ENCODE data around the gene ULBP1. TPM values are rescaled to one million over a fixed set of nuclear protein-coding genes. Genes with fewer than 3 reads are reported as not detected.
A peak's percentile ranks its signal among the peaks of the same experiment; 100 is the strongest.
"Not testable (repeated sequence)": the region's sequence is repeated elsewhere in the genome, so short reads cannot be mapped to it uniquely, and the experiment has no call there.

Gene ULBP1
- total and polyA plus RNA-seq, 2 donors from 2014 or later = 0.47 to 0.72 TPM

DNA sequence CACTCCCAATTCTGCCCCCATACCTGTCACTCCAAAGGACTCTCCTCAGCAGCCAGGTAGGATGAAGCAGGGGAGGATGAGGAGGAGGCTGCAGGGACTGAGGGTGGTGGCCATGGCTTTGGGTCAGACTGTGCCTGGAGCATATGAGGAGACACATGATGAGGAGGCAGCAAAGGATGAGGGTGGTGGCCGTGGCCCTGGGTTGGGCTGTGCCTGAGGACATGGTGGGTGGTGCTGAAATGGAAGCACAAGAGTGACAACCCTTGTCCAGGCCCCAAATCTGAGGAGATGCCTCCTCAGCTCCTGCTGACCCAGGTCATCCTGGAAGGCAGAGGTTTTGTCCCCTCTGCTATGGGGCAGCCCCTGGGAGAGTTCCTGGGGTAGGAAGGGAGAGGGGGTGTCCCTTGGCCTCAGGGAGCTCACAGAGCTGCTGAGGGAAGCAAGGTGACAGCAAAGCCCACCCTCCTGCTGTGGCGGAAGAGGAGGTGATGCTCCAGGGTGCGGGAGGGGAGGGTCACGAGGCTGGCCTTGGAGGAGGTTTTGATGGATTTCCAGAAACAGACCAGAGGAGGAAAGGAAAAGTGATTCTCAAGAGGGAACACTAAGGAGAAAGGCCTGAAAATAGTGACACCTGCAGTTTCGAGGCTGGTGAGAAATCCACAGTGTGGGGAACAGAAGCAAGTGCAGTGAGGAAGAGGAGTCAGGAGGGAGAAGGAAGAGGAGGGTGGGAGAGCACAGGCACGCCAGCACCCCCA, 45.4 kb upstream of the ULBP1 start:
- FAIRE-seq = no peak
- no peak overlapping the region for H3K27ac ChIP-seq (ENCODE audit: low read depth in 2 of 2, low read length in 2 of 2)
- H3K4me3 ChIP-seq (ENCODE audit: low read length in 3 of 3) = no peak overlapping the region
- peak in 1 of 5 donors; percentile 18 for DNase-seq
- H3K9ac ChIP-seq (ENCODE audit: low read length in 3 of 3) = no peak overlapping the region
- no peaks in the 10 kb centered on the region for H3K27me3 ChIP-seq (ENCODE audit: control insufficient read depth, insufficient read depth, low read length)
- H3K4me1 ChIP-seq (ENCODE audit: control insufficient read depth in 2 of 3, insufficient read depth in 2 of 3, low read depth in 1 of 3, low read length in 3 of 3) = no peaks in the 10 kb centered on the region
- no peaks in the 10 kb centered on the region for H3K36me3 ChIP-seq (ENCODE audit: control insufficient read depth in 2 of 3, insufficient read depth in 3 of 3, low read length in 3 of 3)
- TF ChIP-seq, protein P1, sequence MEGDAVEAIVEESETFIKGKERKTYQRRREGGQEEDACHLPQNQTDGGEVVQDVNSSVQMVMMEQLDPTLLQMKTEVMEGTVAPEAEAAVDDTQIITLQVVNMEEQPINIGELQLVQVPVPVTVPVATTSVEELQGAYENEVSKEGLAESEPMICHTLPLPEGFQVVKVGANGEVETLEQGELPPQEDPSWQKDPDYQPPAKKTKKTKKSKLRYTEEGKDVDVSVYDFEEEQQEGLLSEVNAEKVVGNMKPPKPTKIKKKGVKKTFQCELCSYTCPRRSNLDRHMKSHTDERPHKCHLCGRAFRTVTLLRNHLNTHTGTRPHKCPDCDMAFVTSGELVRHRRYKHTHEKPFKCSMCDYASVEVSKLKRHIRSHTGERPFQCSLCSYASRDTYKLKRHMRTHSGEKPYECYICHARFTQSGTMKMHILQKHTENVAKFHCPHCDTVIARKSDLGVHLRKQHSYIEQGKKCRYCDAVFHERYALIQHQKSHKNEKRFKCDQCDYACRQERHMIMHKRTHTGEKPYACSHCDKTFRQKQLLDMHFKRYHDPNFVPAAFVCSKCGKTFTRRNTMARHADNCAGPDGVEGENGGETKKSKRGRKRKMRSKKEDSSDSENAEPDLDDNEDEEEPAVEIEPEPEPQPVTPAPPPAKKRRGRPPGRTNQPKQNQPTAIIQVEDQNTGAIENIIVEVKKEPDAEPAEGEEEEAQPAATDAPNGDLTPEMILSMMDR (IDR thresholded peaks at IDR 0.05; ENCODE audit: borderline replicate concordance, extremely low read depth, insufficient read depth) = no peak
- intact Hi-C loops (cut with DNase I) = no loop called here
- H3K9me3 ChIP-seq (ENCODE audit: control insufficient read depth in 2 of 3, insufficient read depth in 1 of 3, low read length in 3 of 3) = no peaks in the 10 kb centered on the region

DNA sequence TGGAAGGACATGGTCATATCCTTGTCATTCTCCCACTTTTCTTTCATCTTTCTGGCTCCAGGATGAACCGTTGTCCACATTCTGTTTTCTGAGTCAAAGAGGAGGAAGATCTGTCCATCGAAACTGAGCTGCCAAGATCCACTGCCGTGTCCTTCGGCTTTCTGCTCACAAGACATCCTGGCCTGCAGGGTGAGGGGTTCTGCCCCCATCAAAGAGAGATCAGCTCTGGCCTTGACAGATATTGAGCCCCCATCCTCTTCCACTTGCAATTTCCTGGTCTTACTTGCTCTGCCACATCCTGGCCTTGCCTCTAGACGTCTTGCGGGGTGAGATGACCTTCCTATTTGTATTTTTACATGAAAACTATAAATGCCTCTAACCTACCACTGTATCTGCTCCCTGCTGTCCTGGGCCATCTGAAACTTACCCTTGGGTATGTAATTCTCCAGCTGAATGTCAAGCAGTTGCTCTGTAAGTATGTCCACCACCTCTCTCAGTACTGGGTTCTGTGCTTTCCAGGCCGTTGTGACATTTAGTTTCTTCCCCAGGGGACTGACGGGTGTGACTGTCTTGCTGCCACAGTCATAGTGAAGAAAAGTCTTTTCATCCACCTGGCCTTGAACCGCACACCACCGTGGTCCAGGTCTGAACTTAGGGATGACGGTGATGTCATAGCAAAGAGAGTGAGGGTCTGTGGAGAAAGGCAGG, 44.5 kb upstream of the ULBP1 start:
- FAIRE-seq; H3K36me3 ChIP-seq (ENCODE audit: control insufficient read depth in 2 of 3, insufficient read depth in 3 of 3, low read length in 3 of 3); H3K4me3 ChIP-seq (ENCODE audit: low read length in 3 of 3); H3K27ac ChIP-seq (ENCODE audit: low read depth in 2 of 2, low read length in 2 of 2); H3K4me1 ChIP-seq (ENCODE audit: control insufficient read depth in 2 of 3, insufficient read depth in 2 of 3, low read depth in 1 of 3, low read length in 3 of 3); H3K27me3 ChIP-seq (ENCODE audit: control insufficient read depth, insufficient read depth, low read length); H3K9ac ChIP-seq (ENCODE audit: low read length in 3 of 3); intact Hi-C loops (cut with DNase I); H3K9me3 ChIP-seq (ENCODE audit: control insufficient read depth in 2 of 3, insufficient read depth in 1 of 3, low read length in 3 of 3): not testable (repeated sequence)
- DNase-seq = peak in 1 of 5 donors; percentile 21

DNA sequence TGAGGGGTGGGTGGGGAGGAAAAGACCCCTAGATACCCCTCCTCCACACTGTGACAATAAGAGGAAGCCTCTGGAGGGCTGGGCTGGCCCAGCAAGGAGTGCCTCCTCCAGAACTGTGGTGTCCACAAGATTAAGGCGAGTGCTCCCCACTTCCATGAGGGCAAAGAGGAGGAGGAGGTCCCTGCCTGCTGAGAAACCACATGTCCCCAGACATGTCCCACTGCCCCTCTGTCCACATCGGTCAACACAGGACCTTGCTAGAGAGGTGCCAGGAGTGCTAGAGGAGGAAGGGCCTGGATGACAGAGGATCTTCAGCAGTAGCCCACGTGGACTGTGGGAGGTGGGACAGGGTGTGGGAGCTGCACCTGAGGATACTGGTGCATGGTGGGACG, 43.9 kb upstream of the ULBP1 start:
- H3K27me3 ChIP-seq (ENCODE audit: control insufficient read depth, insufficient read depth, low read length) = peaks cover 5% of the 10 kb centered on the region
- intact Hi-C loops (cut with DNase I) = no loop called here
- no peak overlapping the region for H3K27ac ChIP-seq (ENCODE audit: low read depth in 2 of 2, low read length in 2 of 2)
- no peak overlapping the region for H3K9ac ChIP-seq (ENCODE audit: low read length in 3 of 3)
- H3K4me3 ChIP-seq (ENCODE audit: low read length in 3 of 3) = no peak overlapping the region
- peak in 1 of 5 donors; percentile 12 for DNase-seq
- peaks cover 0 to 2% (median 0%) of the 10 kb centered on the region in 3 donors for H3K4me1 ChIP-seq (ENCODE audit: control insufficient read depth in 2 of 3, insufficient read depth in 2 of 3, low read depth in 1 of 3, low read length in 3 of 3)
- TF ChIP-seq, protein P1 (IDR thresholded peaks at IDR 0.05; ENCODE audit: borderline replicate concordance, extremely low read depth, insufficient read depth) = no peak
- FAIRE-seq = no peak
- H3K36me3 ChIP-seq (ENCODE audit: control insufficient read depth in 2 of 3, insufficient read depth in 3 of 3, low read length in 3 of 3) = no peaks in the 10 kb centered on the region
- no peaks in the 10 kb centered on the region for H3K9me3 ChIP-seq (ENCODE audit: control insufficient read depth in 2 of 3, insufficient read depth in 1 of 3, low read length in 3 of 3)

DNA sequence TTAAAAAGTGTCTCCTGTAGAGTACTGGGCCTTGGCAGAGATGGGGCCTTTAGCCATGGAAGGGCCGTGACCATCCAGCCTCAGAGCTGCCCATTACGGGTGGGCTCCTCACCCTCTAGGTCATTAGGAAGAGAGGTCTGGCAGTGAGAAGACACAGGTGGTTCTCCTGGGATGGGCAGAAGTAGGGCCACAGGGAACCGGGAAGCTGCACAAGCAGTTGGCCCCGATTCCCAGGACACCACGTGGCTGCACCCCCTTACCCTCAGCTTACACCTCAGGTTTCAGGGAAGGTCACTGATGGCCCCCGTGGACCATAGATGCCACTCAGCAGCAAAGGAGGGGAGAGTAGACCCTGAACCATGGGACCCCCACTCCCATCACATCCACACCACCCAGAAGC, 42.4 kb upstream of the ULBP1 start:
- Histone ChIP-seq H3K27ac (ENCODE audit: low read depth in 2 of 2, low read length in 2 of 2) (no peak overlapping the region), H3K27me3 (ENCODE audit: control insufficient read depth, insufficient read depth, low read length) (peaks cover 6% of the 10 kb centered on the region), H3K9ac (ENCODE audit: low read length in 3 of 3) (no peak overlapping the region), H3K4me1 (ENCODE audit: control insufficient read depth in 2 of 3, insufficient read depth in 2 of 3, low read depth in 1 of 3, low read length in 3 of 3) (peaks cover 0 to 4% (median 0%) of the 10 kb centered on the region in 3 donors), H3K4me3 (ENCODE audit: low read length in 3 of 3) (no peak overlapping the region), H3K9me3 (ENCODE audit: control insufficient read depth in 2 of 3, insufficient read depth in 1 of 3, low read length in 3 of 3) (no peaks in the 10 kb centered on the region), H3K36me3 (ENCODE audit: control insufficient read depth in 2 of 3, insufficient read depth in 3 of 3, low read length in 3 of 3) (no peaks in the 10 kb centered on the region)
- TF ChIP-seq, protein P1 (IDR thresholded peaks at IDR 0.05; ENCODE audit: borderline replicate concordance, extremely low read depth, insufficient read depth) = no peak
- FAIRE-seq = no peak
- peak in 1 of 5 donors; percentile 45 for DNase-seq
- intact Hi-C loops (cut with DNase I) = no loop called here

DNA sequence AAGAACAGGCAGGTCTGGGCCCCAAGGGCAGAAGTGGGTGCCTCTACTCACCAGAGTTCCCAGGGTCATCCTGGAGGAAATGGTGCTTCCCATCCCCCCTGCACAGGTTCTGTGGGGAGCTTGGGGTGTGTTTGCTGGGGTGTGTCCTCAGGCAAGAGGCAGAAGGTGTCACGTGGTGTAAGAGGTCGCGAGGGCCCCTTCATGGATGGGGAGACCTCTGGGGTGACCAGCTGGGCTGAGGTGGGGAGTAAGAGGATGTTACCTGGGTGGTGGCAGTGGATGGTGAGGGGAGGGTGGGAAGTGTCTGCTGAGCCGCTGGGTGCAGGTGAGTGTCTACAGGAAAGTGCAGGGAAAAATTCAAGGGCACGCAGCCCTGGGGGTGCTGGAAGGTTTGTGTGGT, 41.7 kb upstream of the ULBP1 start:
- H3K4me1 ChIP-seq (ENCODE audit: control insufficient read depth in 2 of 3, insufficient read depth in 2 of 3, low read depth in 1 of 3, low read length in 3 of 3); H3K4me3 ChIP-seq (ENCODE audit: low read length in 3 of 3); intact Hi-C loops (cut with DNase I); H3K36me3 ChIP-seq (ENCODE audit: control insufficient read depth in 2 of 3, insufficient read depth in 3 of 3, low read length in 3 of 3); H3K9me3 ChIP-seq (ENCODE audit: control insufficient read depth in 2 of 3, insufficient read depth in 1 of 3, low read length in 3 of 3); H3K27ac ChIP-seq (ENCODE audit: low read depth in 2 of 2, low read length in 2 of 2); FAIRE-seq; H3K27me3 ChIP-seq (ENCODE audit: control insufficient read depth, insufficient read depth, low read length); H3K9ac ChIP-seq (ENCODE audit: low read length in 3 of 3): not testable (repeated sequence)
- peak in 1 of 5 donors; percentile 73 for DNase-seq
